Measurements from ENCODE around the gene FAM184B. TPM values are rescaled to one million over a fixed set of nuclear protein-coding genes. Genes with fewer than 3 reads are reported as not detected.
"Not testable (repeated sequence)": the region's sequence is repeated elsewhere in the genome, so short reads cannot be mapped to it uniquely, and the experiment has no call there.

The FAM184B gene
- total RNA-seq, 1 donor from 2014 or later: not detected

- intact Hi-C loops (cut with micrococcal nuclease): no loop called here
These were observed 94.1 kb downstream of the FAM184B start for GRCh38 chr4:17687237-17687857.

GRCh38 chr4:17684648-17685047 lies 96.8 kb downstream of the FAM184B start:
- intact Hi-C loops (cut with micrococcal nuclease): not testable (repeated sequence)

GRCh38 chr4:17682222-17682566 lies 99.2 kb downstream of the FAM184B start:
- intact Hi-C loops (cut with micrococcal nuclease): no loop called here

GRCh38 chr4:17681281-17682221 lies 99.9 kb downstream of the FAM184B start:
- intact Hi-C loops (cut with micrococcal nuclease): no loop called here

- intact Hi-C loops (cut with micrococcal nuclease): no loop called here
These were observed 100.7 kb downstream of the FAM184B start for GRCh38 chr4:17680559-17681280.

GRCh38 chr4:17670423-17670822 lies 111.0 kb downstream of the FAM184B start:
- intact Hi-C loops (cut with micrococcal nuclease): no loop called here

- intact Hi-C loops (cut with micrococcal nuclease): no loop called here
These were observed 113.7 kb downstream of the FAM184B start for GRCh38 chr4:17667653-17668201.

GRCh38 chr4:17667253-17667652 lies 114.2 kb downstream of the FAM184B start:
- intact Hi-C loops (cut with micrococcal nuclease): no loop called here

- intact Hi-C loops (cut with micrococcal nuclease): no loop called here
These were observed 115.6 kb downstream of the FAM184B start for GRCh38 chr4:17665852-17666251.

- intact Hi-C loops (cut with micrococcal nuclease): no loop called here
These were observed 116.1 kb downstream of the FAM184B start for GRCh38 chr4:17665346-17665745.

GRCh38 chr4:17664755-17665154 lies 116.7 kb downstream of the FAM184B start:
- intact Hi-C loops (cut with micrococcal nuclease): no loop called here

GRCh38 chr4:17662694-17663093 lies 118.7 kb downstream of the FAM184B start:
- intact Hi-C loops (cut with micrococcal nuclease): no loop called here

- intact Hi-C loops (cut with micrococcal nuclease): not testable (repeated sequence)
These were observed 122.2 kb downstream of the FAM184B start for GRCh38 chr4:17659196-17659595.

- intact Hi-C loops (cut with micrococcal nuclease): no loop called here
These were observed 123.6 kb downstream of the FAM184B start for GRCh38 chr4:17657849-17658248.

GRCh38 chr4:17657090-17657489 lies 124.3 kb downstream of the FAM184B start:
- intact Hi-C loops (cut with micrococcal nuclease): no loop called here

- intact Hi-C loops (cut with micrococcal nuclease): no loop called here
These were observed 126.7 kb downstream of the FAM184B start for GRCh38 chr4:17654701-17655100.

- intact Hi-C loops (cut with micrococcal nuclease): no loop called here
These were observed 131.0 kb downstream of the FAM184B start for GRCh38 chr4:17650406-17650805.

GRCh38 chr4:17647927-17648326 lies 133.5 kb downstream of the FAM184B start:
- intact Hi-C loops (cut with micrococcal nuclease): no loop called here

GRCh38 chr4:17647176-17647806 lies 134.1 kb downstream of the FAM184B start:
- intact Hi-C loops (cut with micrococcal nuclease): no loop called here

GRCh38 chr4:17646693-17647092 lies 134.7 kb downstream of the FAM184B start:
- intact Hi-C loops (cut with micrococcal nuclease): no loop called here

- intact Hi-C loops (cut with micrococcal nuclease): no loop called here
These were observed 139.0 kb downstream of the FAM184B start for GRCh38 chr4:17642398-17642783.
